Erythroblast (primary cell): ENCODE data around the gene IFT122.
"Not testable (repeated sequence)": the region's sequence is repeated elsewhere in the genome, so short reads cannot be mapped to it uniquely, and the experiment has no call there.

ENCODE experiments used
- GATA1 ChIP-seq: IDR thresholded peaks from 2 replicates; pipeline ENCODE4 v1.6.1; 2011; ENCODE audit warnings: low read depth, mild to moderate bottlenecking, control low read depth, low read length, moderate library complexity
- POLR2A ChIP-seq: IDR thresholded peaks from 2 replicates; pipeline ENCODE4 v1.6.1; 2011; ENCODE audit warnings: mild to moderate bottlenecking, low read length

- not testable (repeated sequence) for TF ChIP-seq POLR2A, GATA1
These were observed 48.4 kb upstream of the IFT122 start for GRCh38 chr3:129391583-129391982.
